GM13977 (cell line): ENCODE measurements around the gene KIR2DL3.

Experiments
- DNase-seq: peaks from one replicate; pipeline ENCODE4 v3.0.0; 2012; ENCODE audit warnings: low spot score
- CTCF ChIP-seq: IDR thresholded peaks from 2 replicates; pipeline ENCODE4 v1.5.1; 2012; ENCODE audit warnings: mild to moderate bottlenecking, control low read depth; ENCODE audit not compliant: insufficient read depth; ENCODE audit errors: extremely low read depth, missing control alignments
- in situ Hi-C: fragments of 300-500 bp; cut with MboI; formaldehyde crosslinking; loops from one replicate; pipeline ENCODE4 v1.12.0; 2022; ENCODE audit warnings: low sequenced_read_pairs, low pct_unique_long_range_greater_than_20kb, mixed read lengths, inconsistent platforms; ENCODE audit not compliant: unreplicated experiment

Gene KIR2DL3

DNA sequence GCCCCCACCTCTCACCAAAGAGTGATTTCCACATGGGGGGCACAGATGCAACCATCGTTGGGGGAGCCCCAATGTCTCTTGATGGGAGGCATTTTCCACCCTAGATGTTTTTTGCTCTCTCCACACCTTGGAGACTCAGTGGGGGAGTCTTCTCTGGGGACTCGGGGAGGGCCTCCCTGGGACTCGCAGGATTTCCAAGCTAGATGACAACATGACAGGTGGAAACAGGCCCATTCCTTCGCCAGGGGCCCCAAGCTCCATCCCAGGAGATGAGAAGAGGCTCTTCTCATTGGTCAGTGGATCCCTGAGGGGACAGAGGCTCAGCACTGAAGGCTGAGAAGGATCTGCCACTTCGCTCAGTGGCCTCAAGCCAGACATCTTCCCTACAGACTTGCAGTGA lies 52.4 kb downstream of the KIR2DL3 start:
- in situ Hi-C loops, result no loop called here
- no peak for TF ChIP-seq CTCF
- no peak for DNase-seq

DNA sequence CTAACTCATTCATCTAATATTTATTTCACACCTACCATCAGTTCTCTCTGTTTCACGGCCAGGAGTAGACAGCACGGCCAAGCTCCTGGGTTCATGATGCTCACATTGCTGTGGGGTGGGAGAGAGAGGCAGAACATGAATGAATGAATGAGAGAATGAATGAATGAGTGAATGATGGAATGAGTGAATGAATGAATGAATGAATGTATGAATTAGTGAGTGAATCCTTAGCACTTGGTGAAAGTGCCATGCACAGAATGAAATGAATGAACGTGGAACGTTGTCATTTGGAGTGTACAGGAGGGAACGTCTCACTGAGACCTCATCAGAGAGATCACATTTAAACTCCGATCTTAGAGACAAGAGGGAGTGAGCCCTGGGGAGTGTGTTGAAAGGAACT lies 53.2 kb downstream of the KIR2DL3 start:
- no peak for DNase-seq
- TF ChIP-seq CTCF, result no peak
- in situ Hi-C loops, result no loop called here

DNA sequence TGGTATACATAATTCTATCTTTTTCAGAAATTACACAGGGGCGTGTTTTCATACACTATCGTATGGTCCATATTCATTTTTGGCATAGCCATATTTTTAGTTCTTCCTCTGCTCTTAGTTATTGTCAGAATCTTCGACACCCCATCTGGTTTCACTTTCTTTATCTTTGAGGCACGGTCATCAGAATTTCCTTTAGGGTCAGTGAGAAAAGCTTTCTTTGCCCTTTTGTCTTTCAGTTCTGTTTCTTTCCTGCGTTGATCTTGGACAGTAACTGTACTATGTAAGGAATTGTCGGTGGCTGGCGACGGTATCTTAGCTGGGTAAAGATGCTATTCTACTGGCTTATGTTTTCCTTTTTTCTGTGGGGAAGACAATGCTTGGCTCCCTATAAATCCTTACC lies 54.5 kb downstream of the KIR2DL3 start:
- peak; percentile 46 for DNase-seq
- TF ChIP-seq CTCF, result no peak
- in situ Hi-C loops, result no loop called here

- in situ Hi-C loops, result no loop called here
- no peak for TF ChIP-seq CTCF
- DNase-seq, result no peak
Observed at GRCh38 chr19:54795758-54796157, 57.4 kb downstream of the KIR2DL3 start.
